Adrenal gland (tissue), 5 donors: ENCODE measurements around the gene ENC1.

Experiments
- POLR2A ChIP-seq, 2 donors: fragments of 450-650 bp; IDR thresholded peaks; one replicate each; pipeline ENCODE4 v1.6.1; 2017; ENCODE audit warnings: antibody characterized with exemption in 2 of 2, mild to moderate bottlenecking in 2 of 2, moderate library complexity in 1 of 2
- TF ChIP-seq, protein P1 (sequence below), 6 experiments: fragments of 450-650 bp in 4 of 6; fragments of 200-600 bp in 2 of 6; sonication (generic) in 1 of 6; IDR thresholded peaks; 1 replicate in 5 of 6; 2 replicates in 1 of 6; pipeline versions ENCODE4 v1.5.1 to v1.8.0; 2016 to 2021; ENCODE audit warnings: antibody characterized with exemption in 6 of 6, mild to moderate bottlenecking in 2 of 6, moderate library complexity in 1 of 6
- donor health status: DM: no; HTN: no; CAD: no.

DNA sequence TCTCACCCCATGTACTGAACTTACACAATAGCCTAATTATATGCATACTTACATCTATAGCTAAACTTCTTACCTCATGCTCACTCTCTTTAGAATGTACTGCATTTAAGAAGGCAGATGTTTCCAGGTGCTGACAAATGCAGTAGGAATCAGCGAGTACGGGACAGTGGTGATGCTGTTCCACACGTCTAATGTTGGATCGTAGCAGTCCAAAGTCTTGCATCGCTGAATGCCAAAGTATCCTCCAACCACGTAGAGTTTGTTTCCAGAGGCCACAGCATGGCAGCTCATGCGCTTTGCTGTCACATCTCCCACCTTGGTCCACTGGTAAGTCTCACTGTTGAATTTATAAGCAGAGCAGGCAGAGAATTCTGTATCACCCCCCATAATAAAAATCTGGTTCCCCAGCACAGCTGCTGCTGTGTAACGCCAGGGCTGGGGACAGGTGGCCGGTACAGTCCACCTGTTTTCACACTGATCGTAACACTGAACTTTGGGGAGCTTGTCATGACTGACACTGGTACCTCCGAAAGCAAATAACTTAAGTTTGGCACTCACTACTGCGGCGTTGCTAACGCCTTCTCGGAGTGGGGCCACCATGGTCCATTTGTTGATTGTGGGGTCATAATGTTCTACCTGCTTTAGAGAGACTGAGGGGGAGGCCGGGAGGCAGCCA, 5.8 kb downstream of the ENC1 start:
- TF ChIP-seq, protein P1, sequence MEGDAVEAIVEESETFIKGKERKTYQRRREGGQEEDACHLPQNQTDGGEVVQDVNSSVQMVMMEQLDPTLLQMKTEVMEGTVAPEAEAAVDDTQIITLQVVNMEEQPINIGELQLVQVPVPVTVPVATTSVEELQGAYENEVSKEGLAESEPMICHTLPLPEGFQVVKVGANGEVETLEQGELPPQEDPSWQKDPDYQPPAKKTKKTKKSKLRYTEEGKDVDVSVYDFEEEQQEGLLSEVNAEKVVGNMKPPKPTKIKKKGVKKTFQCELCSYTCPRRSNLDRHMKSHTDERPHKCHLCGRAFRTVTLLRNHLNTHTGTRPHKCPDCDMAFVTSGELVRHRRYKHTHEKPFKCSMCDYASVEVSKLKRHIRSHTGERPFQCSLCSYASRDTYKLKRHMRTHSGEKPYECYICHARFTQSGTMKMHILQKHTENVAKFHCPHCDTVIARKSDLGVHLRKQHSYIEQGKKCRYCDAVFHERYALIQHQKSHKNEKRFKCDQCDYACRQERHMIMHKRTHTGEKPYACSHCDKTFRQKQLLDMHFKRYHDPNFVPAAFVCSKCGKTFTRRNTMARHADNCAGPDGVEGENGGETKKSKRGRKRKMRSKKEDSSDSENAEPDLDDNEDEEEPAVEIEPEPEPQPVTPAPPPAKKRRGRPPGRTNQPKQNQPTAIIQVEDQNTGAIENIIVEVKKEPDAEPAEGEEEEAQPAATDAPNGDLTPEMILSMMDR (IDR thresholded peaks at IDR 0.05), result no peak
- TF ChIP-seq POLR2A (IDR thresholded peaks at IDR 0.05), result no peak
